HG03103 (cell line): Measurements from ENCODE around the gene ALOX15B.
"Not testable (repeated sequence)": the region's sequence is repeated elsewhere in the genome, so short reads cannot be mapped to it uniquely, and the experiment has no call there.

Experiments used
- ATAC-seq: cut with Tn5 transposase; IDR thresholded peaks from one replicate; pipeline ENCODE4 v1.9.1; 2021; ENCODE audit warnings: low read depth; ENCODE audit not compliant: unreplicated experiment

Gene ALOX15B

GRCh38 chr17:8012996-8013640 lies 25.7 kb upstream of the ALOX15B start:
- ATAC-seq: no peak

GRCh38 chr17:8013731-8014557 lies 24.9 kb upstream of the ALOX15B start:
- ATAC-seq: no peak

DNA sequence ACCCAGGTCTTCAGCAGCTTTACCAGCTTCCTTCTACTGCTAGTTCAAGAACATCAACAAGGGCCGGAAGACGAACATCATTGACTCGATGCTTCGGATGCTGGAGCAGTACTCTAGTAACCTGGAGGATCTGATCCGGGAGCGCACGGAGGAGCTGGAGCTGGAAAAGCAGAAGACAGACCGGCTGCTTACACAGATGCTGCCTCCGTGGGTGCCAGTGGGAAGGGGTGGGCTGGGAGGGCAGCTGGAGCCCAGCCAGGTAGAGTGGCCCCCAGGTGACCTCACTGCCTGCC lies 24.4 kb upstream of the ALOX15B start:
- ATAC-seq: no peak

GRCh38 chr17:8015236-8015956 lies 23.5 kb upstream of the ALOX15B start:
- ATAC-seq: no peak

GRCh38 chr17:8015957-8016631 lies 22.8 kb upstream of the ALOX15B start:
- ATAC-seq: no peak

GRCh38 chr17:8016632-8017424 lies 22.0 kb upstream of the ALOX15B start:
- ATAC-seq: no peak

- no peak for ATAC-seq
These were observed 20.4 kb upstream of the ALOX15B start for GRCh38 chr17:8018436-8018835.

DNA sequence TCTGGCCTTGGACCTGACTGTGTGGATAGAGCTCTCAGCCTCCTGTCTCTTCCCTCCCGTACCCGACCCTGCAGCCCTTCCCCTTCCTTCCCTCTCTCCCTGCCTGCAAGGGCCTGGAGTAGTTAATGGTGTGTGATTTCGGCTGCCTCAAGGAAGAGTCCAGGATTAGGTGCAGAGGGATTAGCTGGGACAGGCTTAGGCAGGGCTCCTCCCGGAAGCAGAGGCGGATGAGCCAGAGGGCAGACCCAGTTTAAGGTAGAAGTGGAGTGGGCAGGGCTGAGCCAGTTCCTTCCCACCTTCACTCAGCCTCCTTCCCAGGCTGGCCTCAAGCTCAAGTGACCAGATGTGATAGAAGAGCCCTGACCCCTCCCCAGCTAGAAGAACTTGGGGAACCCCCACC lies 19.7 kb upstream of the ALOX15B start:
- no peak for ATAC-seq

GRCh38 chr17:8019665-8020650 lies 18.9 kb upstream of the ALOX15B start:
- no peak for ATAC-seq

DNA sequence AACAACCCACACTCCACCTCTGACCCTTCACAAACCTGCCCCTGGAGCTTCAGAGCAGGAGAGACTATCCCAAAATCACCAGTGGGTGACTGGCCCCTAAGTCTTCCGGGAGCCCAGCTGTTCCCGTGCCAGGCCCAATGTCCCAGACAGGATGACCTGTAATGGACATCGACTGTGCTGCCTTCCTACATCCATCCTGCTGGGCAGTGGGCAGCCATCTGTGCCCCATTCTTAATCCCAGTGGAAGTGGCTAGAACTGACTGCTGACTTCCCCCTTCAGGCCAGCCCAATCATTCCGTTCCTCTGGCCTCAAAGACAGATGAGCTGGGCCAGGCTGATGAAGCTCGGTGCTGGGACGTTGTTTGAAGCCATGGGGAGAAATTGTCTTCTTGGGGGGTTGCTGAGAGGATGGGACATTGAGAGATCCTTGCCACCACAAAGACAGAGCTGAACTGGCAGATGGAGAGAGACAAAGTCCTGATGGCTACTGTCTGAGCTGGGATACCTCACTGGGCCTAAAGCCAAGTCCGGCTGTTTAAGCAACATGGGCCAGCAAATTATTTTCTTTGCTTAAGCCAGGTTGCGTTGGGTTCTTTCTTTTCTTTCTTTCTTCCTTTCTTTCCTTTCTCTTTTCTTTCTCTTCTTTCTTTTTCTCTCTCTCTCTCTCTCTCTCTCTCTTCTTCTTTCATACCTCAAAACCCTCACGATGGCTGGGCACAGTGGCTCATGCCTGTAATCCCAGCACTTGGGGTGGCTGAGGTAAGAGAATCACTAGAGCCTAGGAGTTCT lies 17.9 kb upstream of the ALOX15B start:
- no peak for ATAC-seq

GRCh38 chr17:8021565-8022359 lies 17.1 kb upstream of the ALOX15B start:
- no peak for ATAC-seq

- ATAC-seq: no peak
These were observed 16.4 kb upstream of the ALOX15B start for GRCh38 chr17:8022360-8023003.

DNA sequence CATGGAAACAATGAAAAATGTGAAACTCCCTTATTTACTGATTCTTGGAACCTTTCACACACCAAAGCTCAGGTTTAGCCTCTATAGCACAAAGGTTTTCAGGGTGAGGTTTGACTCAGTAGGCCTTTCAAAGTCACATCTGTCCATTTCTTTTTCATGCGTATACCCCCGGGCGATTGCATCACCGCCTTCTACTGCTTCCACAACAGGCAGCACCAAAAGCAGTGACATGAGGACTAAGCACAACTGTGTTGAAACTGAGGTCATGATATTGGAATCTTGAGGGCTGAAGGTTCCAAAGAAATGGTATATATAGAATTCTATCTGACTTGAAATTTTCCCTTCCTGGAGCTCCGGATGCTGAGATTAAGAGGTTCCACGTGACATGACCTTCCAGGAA lies 14.7 kb upstream of the ALOX15B start:
- ATAC-seq: not testable (repeated sequence)

DNA sequence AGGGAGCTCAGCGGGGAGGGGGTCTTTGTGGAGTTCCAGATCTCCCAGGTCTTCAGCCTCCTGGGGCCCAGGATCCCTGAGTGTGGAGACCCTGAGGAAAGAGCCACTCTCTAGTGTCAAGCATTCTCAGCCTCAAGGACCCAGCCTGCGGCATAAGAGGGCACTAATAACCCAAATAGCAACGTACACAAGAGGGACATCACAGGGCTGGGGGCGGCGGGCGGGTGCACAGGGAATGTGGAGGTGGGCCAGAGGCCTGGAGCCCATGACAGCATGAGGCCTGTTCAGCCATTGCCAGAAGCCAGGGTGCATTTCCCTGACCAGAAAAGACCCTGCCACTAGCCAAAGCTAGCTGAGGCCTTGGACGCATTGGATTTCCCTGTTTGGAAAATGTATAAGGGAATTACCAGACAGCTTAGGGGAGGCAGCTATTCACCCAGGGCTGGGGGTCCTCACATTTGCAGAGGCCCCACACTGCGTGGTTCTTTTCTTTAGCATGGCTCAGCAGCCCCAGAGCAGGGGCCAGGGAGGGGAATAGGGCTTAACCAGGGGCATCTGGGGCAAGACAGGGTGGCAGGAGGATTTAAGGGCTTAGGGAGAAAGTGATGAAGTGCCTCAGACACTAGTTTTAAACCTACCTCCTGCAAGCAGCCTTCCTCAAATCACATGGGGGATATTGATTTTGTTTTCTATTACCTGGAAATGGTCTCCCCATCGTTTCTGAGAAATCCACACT lies 13.5 kb upstream of the ALOX15B start:
- no peak for ATAC-seq

DNA sequence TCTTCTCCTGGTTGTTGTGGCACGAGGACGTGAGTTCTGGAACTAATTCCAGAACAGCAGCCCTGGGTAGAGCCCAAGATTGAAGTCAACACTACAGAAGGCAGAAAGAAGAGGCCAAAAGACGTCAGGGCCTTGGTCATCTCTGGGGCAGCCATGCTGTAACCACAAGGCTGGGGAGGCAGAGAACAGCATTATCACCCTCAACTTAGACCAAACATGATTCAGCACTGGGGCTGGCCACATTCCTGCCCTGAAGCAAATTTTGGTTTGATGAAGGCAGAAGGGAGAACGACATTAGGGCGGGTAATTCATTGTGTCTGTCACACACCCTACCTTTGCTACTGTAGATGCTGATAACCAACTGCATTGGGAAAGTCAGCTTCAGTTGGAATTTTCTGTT lies 9.7 kb upstream of the ALOX15B start:
- ATAC-seq: no peak

DNA sequence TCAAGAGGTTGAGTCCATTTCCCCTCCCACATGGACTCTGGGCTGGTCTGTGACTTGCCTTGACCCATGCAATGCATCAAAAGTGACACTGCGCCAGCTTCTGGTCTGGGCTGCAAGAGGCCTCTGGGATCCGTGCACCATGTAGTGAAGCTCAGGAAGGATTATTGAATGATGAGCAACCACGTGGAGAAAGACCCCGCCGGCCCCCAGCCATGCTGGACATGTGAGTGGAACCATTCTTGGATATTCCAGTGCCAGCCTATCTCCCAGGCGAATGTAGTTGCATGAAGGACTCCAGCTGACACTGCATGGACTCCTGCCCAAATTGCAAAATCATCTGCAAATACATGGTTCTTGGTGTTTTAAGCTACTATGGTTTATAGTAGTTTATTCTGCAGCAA lies 7.6 kb upstream of the ALOX15B start:
- no peak for ATAC-seq

GRCh38 chr17:8031950-8032349 lies 6.9 kb upstream of the ALOX15B start:
- ATAC-seq: no peak
